ENCODE data around the gene SLC12A3.

Gene SLC12A3

GRCh38 chr16:56944954-56945839 lies 80.2 kb downstream of the SLC12A3 start:
- no peak for FAIRE-seq

GRCh38 chr16:56945847-56946527 lies 81.0 kb downstream of the SLC12A3 start:
- FAIRE-seq: no peak

- no peak for FAIRE-seq
Measured at GRCh38 chr16:56946767-56947603, 82.0 kb downstream of the SLC12A3 start.

- no peak for FAIRE-seq
Measured at GRCh38 chr16:56947604-56947995, 82.6 kb downstream of the SLC12A3 start.

- no peak for FAIRE-seq
Measured at GRCh38 chr16:56948234-56948633, 83.2 kb downstream of the SLC12A3 start.

- FAIRE-seq: no peak
Measured at GRCh38 chr16:56950051-56950450, 85.0 kb downstream of the SLC12A3 start.

- no peak for FAIRE-seq
Measured at GRCh38 chr16:56950455-56950854, 85.4 kb downstream of the SLC12A3 start.

- FAIRE-seq: no peak
Measured at GRCh38 chr16:56950881-56951771, 86.1 kb downstream of the SLC12A3 start.

- no peak for FAIRE-seq
Measured at GRCh38 chr16:56953006-56953405, 88.0 kb downstream of the SLC12A3 start.

- FAIRE-seq: no peak
Measured at GRCh38 chr16:56956076-56956475, 91.1 kb downstream of the SLC12A3 start.

GRCh38 chr16:56956756-56957155 lies 91.7 kb downstream of the SLC12A3 start:
- FAIRE-seq: no peak

GRCh38 chr16:56960681-56961281 lies 95.8 kb downstream of the SLC12A3 start:
- no peak for FAIRE-seq

- no peak for FAIRE-seq
Measured at GRCh38 chr16:56961386-56961785, 96.4 kb downstream of the SLC12A3 start.

- FAIRE-seq: no peak
Measured at GRCh38 chr16:56961851-56962281, 96.9 kb downstream of the SLC12A3 start, which contains the start of gene CETP. Gene CETP, plus strand, starts transcription at chr16:56961950. Its CDS starts 30 bp downstream, at chr16:56961980.

- FAIRE-seq: peak; percentile 10
Measured at GRCh38 chr16:56964243-56965148, 99.5 kb downstream of the SLC12A3 start.
